ENCODE measurements around the gene GPATCH1.

DNA sequence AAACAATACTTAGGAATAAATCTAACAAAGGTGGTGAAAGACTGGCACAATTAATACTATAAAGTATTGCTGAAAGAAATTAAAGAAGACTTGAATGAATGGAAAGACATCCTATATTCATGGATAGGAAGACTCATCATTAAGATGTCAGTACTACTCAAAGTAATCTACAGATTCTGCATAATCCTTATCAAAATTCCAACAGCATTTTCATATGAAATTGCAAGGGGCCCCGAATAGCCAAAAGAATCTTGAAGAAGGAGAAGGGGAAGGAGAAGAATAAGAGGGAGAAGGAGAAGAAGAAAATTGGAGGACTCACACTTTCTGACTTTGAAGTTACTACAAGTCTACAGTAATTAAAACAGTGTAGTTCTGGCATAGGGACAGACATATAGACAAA lies 87.5 kb downstream of the GPATCH1 start:
- TF ChIP-seq POLR2AphosphoS5 (IDR thresholded peaks at IDR 0.05; ENCODE audit: borderline replicate concordance, low read depth, low read length): no peak
- no peak for TF ChIP-seq EZH2 (IDR thresholded peaks at IDR 0.05)
- TF ChIP-seq FOXP2 (optimal IDR thresholded peaks at IDR 0.05; ENCODE audit: control extremely low read depth, extremely low read length, insufficient read depth): no peak
